HEK293 (cell line): ENCODE measurements around the gene BTG3.

ENCODE experiments used
- CTCF ChIA-PET: fragments of 350-600 bp; formaldehyde crosslinking; extraction: SDS; loops from one replicate; lab custom pipeline; 2021; ENCODE audit warnings: antibody characterized with exemption; lab: Yijun Ruan, JAX
- POLR2A ChIA-PET: fragments of 300-600 bp; formaldehyde crosslinking; extraction: SDS; loops from one replicate; lab custom pipeline; 2020; ENCODE audit warnings: antibody characterized with exemption, inconsistent platforms; lab: Yijun Ruan, JAX
- H3K27ac ChIP-seq: fragments of 200-500 bp; sonication (Bioruptor generic); 2 replicates; pipeline ENCODE4 v1.5.1; 2014; ENCODE audit warnings: low read depth, low read length, control low read depth, inconsistent platforms; ENCODE audit errors: extremely low read depth
- H3K36me3 ChIP-seq, 2 experiments: fragments of 200-500 bp in 1 of 2; sonication (Bioruptor generic) in 1 of 2; 1 replicate in 1 of 2; 2 replicates in 1 of 2; pipeline ENCODE4 v1.5.1; 2014 to 2017; ENCODE audit warnings: inconsistent platforms in 2 of 2, low read length in 2 of 2; ENCODE audit not compliant: control insufficient read depth in 2 of 2, insufficient read depth in 1 of 2
- H3K4me1 ChIP-seq: fragments of 200-500 bp; sonication (Bioruptor generic); 2 replicates; pipeline ENCODE4 v1.5.1; 2014; ENCODE audit warnings: mild to moderate bottlenecking, low read length, inconsistent platforms; ENCODE audit not compliant: control insufficient read depth, insufficient read depth
- H3K4me3 ChIP-seq: 2 replicates; pipeline ENCODE4 v1.5.1; 2011; ENCODE audit warnings: low read depth, mild to moderate bottlenecking, control low read depth, low read length, moderate library complexity
- H3K9me3 ChIP-seq: fragments of 200-500 bp; sonication (Bioruptor generic); 2 replicates; pipeline ENCODE4 v1.5.1; 2014; ENCODE audit warnings: low read depth, low read length, inconsistent platforms; ENCODE audit not compliant: control insufficient read depth, insufficient read depth
- GLI2 ChIP-seq: fragments of 450-650 bp; formaldehyde crosslinking; IDR thresholded peaks from 2 replicates; pipeline ENCODE4; 2017; ENCODE audit warnings: missing biosample characterization, missing genetic modification characterization, low read depth, borderline replicate concordance
- KLF8 ChIP-seq: fragments of 450-650 bp; formaldehyde crosslinking; IDR thresholded peaks from 2 replicates; pipeline ENCODE4 v1.5.1; 2016; ENCODE audit warnings: missing biosample characterization, missing genetic modification characterization
- PRDM4 ChIP-seq: fragments of 450-650 bp; formaldehyde crosslinking; IDR thresholded peaks from 2 replicates; pipeline ENCODE4 v1.5.1; 2017; ENCODE audit warnings: missing biosample characterization, missing genetic modification characterization
- SALL2 ChIP-seq: fragments of 450-650 bp; formaldehyde crosslinking; IDR thresholded peaks from 2 replicates; pipeline ENCODE4 v1.5.0; 2017; ENCODE audit warnings: missing biosample characterization, mild to moderate bottlenecking, missing genetic modification characterization, borderline replicate concordance
- TCF7L2 ChIP-seq: IDR thresholded peaks from 2 replicates; pipeline ENCODE4 v1.6.1; 2011; ENCODE audit warnings: low read depth, mild to moderate bottlenecking, inconsistent platforms, low read length, moderate library complexity, borderline replicate concordance
- ZBTB20 ChIP-seq: fragments of 450-650 bp; formaldehyde crosslinking; IDR thresholded peaks from 2 replicates; pipeline ENCODE4 v1.5.1; 2016; ENCODE audit warnings: missing biosample characterization, missing genetic modification characterization
- ZBTB44 ChIP-seq: fragments of 450-650 bp; IDR thresholded peaks from 2 replicates; pipeline ENCODE4 v1.5.1; 2018; ENCODE audit warnings: missing biosample characterization, mild to moderate bottlenecking, missing genetic modification characterization
- ZNF146 ChIP-seq: fragments of 450-650 bp; formaldehyde crosslinking; IDR thresholded peaks from 2 replicates; pipeline ENCODE4 v1.5.1; 2016; ENCODE audit warnings: missing biosample characterization, missing genetic modification characterization
- ZNF292 ChIP-seq: fragments of 450-650 bp; formaldehyde crosslinking; IDR thresholded peaks from 2 replicates; pipeline ENCODE4 v1.5.1; 2016; ENCODE audit warnings: low read depth, missing biosample characterization, missing genetic modification characterization, borderline replicate concordance
- ZNF324 ChIP-seq: fragments of 450-650 bp; formaldehyde crosslinking; IDR thresholded peaks from 2 replicates; pipeline ENCODE4 v1.5.1; 2016; ENCODE audit warnings: missing biosample characterization, missing genetic modification characterization
- ZNF335 ChIP-seq: fragments of 450-650 bp; formaldehyde crosslinking; conservative IDR thresholded peaks from 2 replicates; pipeline ENCODE4 v1.5.1; 2016; ENCODE audit warnings: missing biosample characterization, missing genetic modification characterization
- ZNF394 ChIP-seq: fragments of 450-650 bp; formaldehyde crosslinking; IDR thresholded peaks from 2 replicates; pipeline ENCODE4 v1.5.1; 2016; ENCODE audit warnings: missing biosample characterization, missing genetic modification characterization, mild to moderate bottlenecking, moderate library complexity, borderline replicate concordance
- ZNF510 ChIP-seq: fragments of 450-650 bp; formaldehyde crosslinking; IDR thresholded peaks from 2 replicates; pipeline ENCODE4 v1.5.1; 2018; ENCODE audit warnings: mild to moderate bottlenecking, missing genetic modification characterization, missing biosample characterization; ENCODE audit not compliant: insufficient replicate concordance
- ZNF513 ChIP-seq: fragments of 450-650 bp; IDR thresholded peaks from 2 replicates; pipeline ENCODE4 v1.5.1; 2018; ENCODE audit warnings: missing biosample characterization, missing genetic modification characterization
- ZNF514 ChIP-seq: fragments of 450-650 bp; formaldehyde crosslinking; IDR thresholded peaks from 2 replicates; pipeline ENCODE4 v1.5.1; 2016; ENCODE audit warnings: missing biosample characterization, missing genetic modification characterization
- ZNF518A ChIP-seq: fragments of 450-650 bp; formaldehyde crosslinking; conservative IDR thresholded peaks from 2 replicates; pipeline ENCODE4 v1.5.1; 2016; ENCODE audit warnings: low read depth, missing biosample characterization, missing genetic modification characterization
- ZNF585B ChIP-seq: fragments of 450-650 bp; formaldehyde crosslinking; IDR thresholded peaks from 2 replicates; pipeline ENCODE4 v1.5.1; 2016; ENCODE audit warnings: missing biosample characterization, missing genetic modification characterization
- ZNF654 ChIP-seq: fragments of 450-650 bp; formaldehyde crosslinking; IDR thresholded peaks from 2 replicates; pipeline ENCODE4 v1.5.1; 2016; ENCODE audit warnings: low read depth, missing biosample characterization, missing genetic modification characterization
- ZNF843 ChIP-seq: fragments of 450-650 bp; formaldehyde crosslinking; IDR thresholded peaks from 2 replicates; pipeline ENCODE4 v1.5.1; 2016; ENCODE audit warnings: missing biosample characterization, missing genetic modification characterization

The BTG3 gene

GRCh38 chr21:17631195-17631594, 18.5 kb upstream of the BTG3 start (continued):
- no peak for TF ChIP-seq ZNF518A

GRCh38 chr21:17622018-17622417, 9.3 kb upstream of the BTG3 start:
- Histone ChIP-seq H3K36me3 (no peaks in the 10 kb centered on the region), H3K27ac (no peak overlapping the region), H3K9me3 (no peaks in the 10 kb centered on the region)
- CTCF ChIA-PET: interaction anchor here (0.7 to 0.9 kb wide), 3 partner anchors 56 to 304 kb away, joined by 3 read pairs; no protein-coding TSS in a partner anchor
- POLR2A ChIA-PET: no interaction called here
- TF ChIP-seq ZBTB44 (tag by site-specific recombination): no peak
- TF ChIP-seq, all 188 proteins: peak for 0
- no peaks in the 10 kb centered on the region for H3K4me1 ChIP-seq
- no peak overlapping the region for H3K4me3 ChIP-seq

- Histone ChIP-seq H3K9me3 (no peaks in the 10 kb centered on the region), H3K4me3 (no peak overlapping the region), H3K4me1 (no peaks in the 10 kb centered on the region), H3K27ac (no peak overlapping the region), H3K36me3 (no peaks in the 10 kb centered on the region)
- CTCF ChIA-PET: interaction anchor here (3.6 kb wide), 1 partner anchor 230 kb away, joined by 15 read pairs; no protein-coding TSS in a partner anchor
- POLR2A ChIA-PET: no interaction called here
- TF ChIP-seq ZNF510 (tag by site-specific recombination) (no peak), TCF7L2 (no peak), ZNF654 (tag by site-specific recombination) (no peak), ZNF324 (tag by site-specific recombination) (no peak), ZNF335 (tag by site-specific recombination) (no peak), ZNF843 (tag by site-specific recombination) (no peak), KLF8 (tag by site-specific recombination) (no peak), ZNF146 (tag by site-specific recombination) (no peak), ZNF514 (tag by site-specific recombination) (no peak)
- TF ChIP-seq, all 188 proteins: peak for 0
Observed at GRCh38 chr21:17616831-17617230, 4.1 kb upstream of the BTG3 start.

GRCh38 chr21:17613242-17613676, 558 bp upstream of the BTG3 start:
- Histone ChIP-seq H3K36me3 (peaks cover 5 to 21% of the 10 kb centered on the region in 2 experiments), H3K4me1 (no peaks in the 10 kb centered on the region), H3K4me3 (peak overlapping the region; percentile 66), H3K27ac (peak overlapping the region; percentile 72; the same call in 1 of the 2 replicates), H3K9me3 (no peaks in the 10 kb centered on the region)
- ChIA-PET CTCF (interaction anchor here (0.7 to 3.6 kb wide), 3 partner anchors 66 to 226 kb away, joined by 4 to 15 read pairs (median 8); no protein-coding TSS in a partner anchor), POLR2A (no interaction called here)
- TF ChIP-seq ZNF585B (no peak), GLI2 (no peak), ZNF513 (tag by site-specific recombination) (no peak), ZBTB20 (tag by site-specific recombination) (no peak), PRDM4 (tag by site-specific recombination) (no peak), ZNF654 (tag by site-specific recombination) (no peak), SALL2 (tag by site-specific recombination) (no peak), ZNF394 (tag by site-specific recombination) (no peak), ZNF292 (tag by site-specific recombination) (no peak)
